ENCODE results near the gene E2F3.

DNA sequence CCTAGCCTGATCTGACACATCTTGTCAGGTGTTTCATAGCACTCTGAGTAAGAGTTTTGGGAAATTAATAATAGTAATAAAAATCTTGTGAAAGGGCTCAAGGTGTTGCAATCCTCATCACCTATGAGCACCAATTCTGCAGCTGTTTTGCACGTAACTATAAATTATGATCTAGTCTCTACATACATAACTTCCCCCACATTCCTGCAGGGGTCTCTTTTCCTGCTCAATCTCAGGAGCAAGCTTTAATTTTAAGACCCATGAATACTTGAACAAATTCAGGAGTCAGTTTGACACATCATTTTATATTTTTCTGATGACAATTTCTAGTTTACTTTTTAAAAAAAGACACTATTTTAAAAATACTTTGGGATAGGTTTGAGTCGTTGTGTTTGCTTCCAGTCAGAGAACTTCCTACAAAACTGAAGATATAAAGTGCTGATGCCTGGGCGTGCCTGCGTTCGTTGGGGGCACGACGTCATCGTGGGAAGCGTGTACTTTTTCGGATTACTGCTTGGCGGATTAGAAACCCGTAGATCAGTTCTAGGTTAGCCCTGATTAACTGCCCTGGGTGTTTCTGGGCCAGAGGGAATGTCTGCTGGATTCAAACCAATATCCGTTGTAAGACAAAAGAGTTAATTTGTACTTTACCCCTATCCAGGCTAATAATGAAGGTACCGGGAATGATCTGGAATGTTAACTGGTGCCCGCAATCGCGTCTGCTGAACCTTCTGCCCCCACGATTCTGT lies 1.0 kb upstream of the E2F3 start:
- TF ChIP-seq CTCF (tag by site-specific recombination; IDR thresholded peaks at IDR 0.05): no peak
- no peak for TF ChIP-seq SALL2 (tag by site-specific recombination; IDR thresholded peaks at IDR 0.05; ENCODE audit: borderline replicate concordance)
- TF ChIP-seq OVOL3 (tag by site-specific recombination; IDR thresholded peaks at IDR 0.05): no peak
- no peak for TF ChIP-seq ZNF37A (tag by site-specific recombination; IDR thresholded peaks at IDR 0.05)
- TF ChIP-seq, protein P1, sequence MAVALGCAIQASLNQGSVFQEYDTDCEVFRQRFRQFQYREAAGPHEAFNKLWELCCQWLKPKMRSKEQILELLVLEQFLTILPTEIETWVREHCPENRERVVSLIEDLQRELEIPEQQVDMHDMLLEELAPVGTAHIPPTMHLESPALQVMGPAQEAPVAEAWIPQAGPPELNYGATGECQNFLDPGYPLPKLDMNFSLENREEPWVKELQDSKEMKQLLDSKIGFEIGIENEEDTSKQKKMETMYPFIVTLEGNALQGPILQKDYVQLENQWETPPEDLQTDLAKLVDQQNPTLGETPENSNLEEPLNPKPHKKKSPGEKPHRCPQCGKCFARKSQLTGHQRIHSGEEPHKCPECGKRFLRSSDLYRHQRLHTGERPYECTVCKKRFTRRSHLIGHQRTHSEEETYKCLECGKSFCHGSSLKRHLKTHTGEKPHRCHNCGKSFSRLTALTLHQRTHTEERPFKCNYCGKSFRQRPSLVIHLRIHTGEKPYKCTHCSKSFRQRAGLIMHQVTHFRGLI (tag by site-specific recombination; IDR thresholded peaks at IDR 0.05): peak; percentile 6; the same call in 1 of the 2 replicates
- TF ChIP-seq ZNF664 (tag by site-specific recombination; IDR thresholded peaks at IDR 0.05): no peak
- TF ChIP-seq REST (tag by site-specific recombination; IDR thresholded peaks at IDR 0.05): no peak
- no peak for TF ChIP-seq SP2 (tag by site-specific recombination; IDR thresholded peaks at IDR 0.05)
- no peak for TF ChIP-seq ZNF701 (tag by site-specific recombination; IDR thresholded peaks at IDR 0.05)
- TF ChIP-seq ZNF416 (tag by site-specific recombination; IDR thresholded peaks at IDR 0.05): no peak
- TF ChIP-seq ZNF521 (tag by site-specific recombination; IDR thresholded peaks at IDR 0.05): no peak
- TF ChIP-seq SCRT2 (tag by site-specific recombination; IDR thresholded peaks at IDR 0.05): no peak
